Head of caudate nucleus (tissue), 42 donors: ENCODE results near the gene LILRA1.
A peak's percentile ranks its signal among the peaks of the same experiment; 100 is the strongest.

Experiments used
- DNase-seq, 42 donors: peaks; one replicate each; pipeline versions ENCODE4 v3.0.0 to v3.0.0-alpha.2; 2020 to 2021; ENCODE audit warnings: mixed read lengths in 7 of 42
- intact Hi-C: fragments of 100-400 bp; cut with DNase I; formaldehyde crosslinking; loops from one replicate; pipeline ENCODE4 v1.15.0; 2022

The LILRA1 gene

GRCh38 chr19:54648129-54648528 is 54.7 kb downstream of the LILRA1 start:
- DNase-seq, result no peak
- intact Hi-C loops, result no loop called here

DNA sequence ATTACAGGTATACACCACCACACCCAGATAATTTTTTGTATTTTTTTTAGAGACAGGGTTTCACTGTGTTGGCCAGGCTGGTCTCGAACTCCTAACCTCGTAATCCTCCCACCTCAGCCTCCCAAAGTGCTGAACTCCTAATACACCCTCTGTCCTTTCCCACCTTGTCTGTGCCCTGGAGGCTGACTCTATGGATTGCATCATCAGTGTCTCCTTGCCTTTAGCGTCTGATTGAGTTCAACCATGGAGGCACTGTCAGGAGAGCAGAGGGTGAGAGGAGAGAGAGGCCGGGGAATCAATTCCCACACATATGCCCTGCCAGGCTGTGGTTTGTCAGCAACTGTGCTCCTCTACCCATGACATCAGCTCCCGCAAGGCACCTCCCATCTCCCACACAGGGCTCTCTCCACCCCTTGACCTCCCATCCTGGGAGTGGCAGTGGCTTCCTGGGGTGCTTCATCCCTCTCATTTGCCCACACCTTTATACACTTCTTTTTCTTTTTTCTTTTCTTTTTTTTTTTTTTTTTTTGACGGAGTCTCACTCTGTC is 56.8 kb downstream of the LILRA1 start:
- peak in 1 of 42 donors; percentile 1 for DNase-seq
- intact Hi-C loops, result no loop called here
